GM21825 (cell line): ENCODE results near the gene TMEM108.

Experiments used
- ATAC-seq: cut with Tn5 transposase; IDR thresholded peaks from one replicate; pipeline ENCODE4 v1.9.1; 2021; ENCODE audit warnings: mild to moderate bottlenecking, moderate library complexity; ENCODE audit not compliant: unreplicated experiment

TMEM108 gene

GRCh38 chr3:133053532-133053931 lies 15.3 kb downstream of the TMEM108 start:
- ATAC-seq: no peak

GRCh38 chr3:133054586-133054985 lies 16.4 kb downstream of the TMEM108 start:
- ATAC-seq: no peak

GRCh38 chr3:133055339-133055738 lies 17.1 kb downstream of the TMEM108 start:
- no peak for ATAC-seq

- ATAC-seq: no peak
Measured at GRCh38 chr3:133058243-133058642, 20.1 kb downstream of the TMEM108 start.

- ATAC-seq: no peak
Measured at GRCh38 chr3:133058831-133059230, 20.6 kb downstream of the TMEM108 start.

GRCh38 chr3:133065193-133065961 lies 27.2 kb downstream of the TMEM108 start:
- ATAC-seq: no peak

- no peak for ATAC-seq
Measured at GRCh38 chr3:133066026-133066425, 27.8 kb downstream of the TMEM108 start.

- no peak for ATAC-seq
Measured at GRCh38 chr3:133069556-133070286, 31.5 kb downstream of the TMEM108 start.

GRCh38 chr3:133074977-133075376 lies 36.8 kb downstream of the TMEM108 start:
- ATAC-seq: no peak

- no peak for ATAC-seq
Measured at GRCh38 chr3:133077688-133078087, 39.5 kb downstream of the TMEM108 start.

- ATAC-seq: no peak
Measured at GRCh38 chr3:133079621-133080020, 41.4 kb downstream of the TMEM108 start.

- ATAC-seq: no peak
Measured at GRCh38 chr3:133081016-133081415, 42.8 kb downstream of the TMEM108 start.

GRCh38 chr3:133083395-133083794 lies 45.2 kb downstream of the TMEM108 start:
- no peak for ATAC-seq

GRCh38 chr3:133089906-133090485 lies 51.8 kb downstream of the TMEM108 start:
- ATAC-seq: no peak

GRCh38 chr3:133092681-133093080 lies 54.5 kb downstream of the TMEM108 start:
- ATAC-seq: no peak

- no peak for ATAC-seq
Measured at GRCh38 chr3:133093366-133093765, 55.2 kb downstream of the TMEM108 start.

GRCh38 chr3:133096900-133097613 lies 58.9 kb downstream of the TMEM108 start:
- ATAC-seq: no peak

GRCh38 chr3:133103706-133104105 lies 65.5 kb downstream of the TMEM108 start:
- ATAC-seq: no peak

- ATAC-seq: no peak
Measured at GRCh38 chr3:133106169-133106568, 68.0 kb downstream of the TMEM108 start.

- no peak for ATAC-seq
Measured at GRCh38 chr3:133112666-133113065, 74.5 kb downstream of the TMEM108 start.

GRCh38 chr3:133113526-133113925 lies 75.3 kb downstream of the TMEM108 start:
- no peak for ATAC-seq
